Upper lobe of right lung (tissue), 1 donor: ENCODE data around the gene GPR176. TPM values are rescaled to one million over a fixed set of nuclear protein-coding genes. Genes with fewer than 3 reads are reported as not detected.

Source experiments
- ATAC-seq: fragments of 200-7000 bp; cut with Tn5 transposase; one replicate; pipeline ENCODE4 v1.9.1; 2020; ENCODE audit warnings: mild to moderate bottlenecking, moderate library complexity
- DNase-seq: peaks from one replicate; pipeline ENCODE4 v3.0.0-alpha.2; 2020
- H3K27ac ChIP-seq: fragments of 200-600 bp; one replicate; pipeline ENCODE4 v1.8.0; 2022
- H3K27me3 ChIP-seq: fragments of 200-600 bp; one replicate; pipeline ENCODE4 v1.8.0; 2022; ENCODE audit warnings: mild to moderate bottlenecking
- H3K36me3 ChIP-seq: fragments of 200-600 bp; one replicate; pipeline ENCODE4 v1.8.0; 2022
- H3K4me1 ChIP-seq: fragments of 200-600 bp; one replicate; pipeline ENCODE4 v1.8.0; 2022
- H3K4me3 ChIP-seq: fragments of 200-600 bp; one replicate; pipeline ENCODE4 v1.8.0; 2022; ENCODE audit warnings: mild to moderate bottlenecking
- H3K9me3 ChIP-seq: fragments of 200-600 bp; one replicate; pipeline ENCODE4 v1.8.0; 2022
- CTCF ChIP-seq: fragments of 200-600 bp; IDR thresholded peaks from one replicate; pipeline ENCODE4 v1.8.0; 2022; ENCODE audit warnings: antibody characterized with exemption
- intact Hi-C: fragments of 100-400 bp; cut with DNase I; formaldehyde crosslinking; loops from one replicate; pipeline ENCODE4 v1.11.0; 2022
- total RNA-seq: library from RNA; stranded (reverse); fragmentation: NEBNext Ultra II Directional; extraction: Animal tissue kit (Norgen Biotek cat#: 25700); gene quantifications from one replicate; pipeline ENCODE4 v1.2.1, GENCODE V29; 2021
- donor health status: DM: no; HTN: yes; CAD: no; lungs with severe emphysema.

Gene GPR176
- total RNA-seq, 1 donor from 2014 or later = 4.6 TPM

DNA sequence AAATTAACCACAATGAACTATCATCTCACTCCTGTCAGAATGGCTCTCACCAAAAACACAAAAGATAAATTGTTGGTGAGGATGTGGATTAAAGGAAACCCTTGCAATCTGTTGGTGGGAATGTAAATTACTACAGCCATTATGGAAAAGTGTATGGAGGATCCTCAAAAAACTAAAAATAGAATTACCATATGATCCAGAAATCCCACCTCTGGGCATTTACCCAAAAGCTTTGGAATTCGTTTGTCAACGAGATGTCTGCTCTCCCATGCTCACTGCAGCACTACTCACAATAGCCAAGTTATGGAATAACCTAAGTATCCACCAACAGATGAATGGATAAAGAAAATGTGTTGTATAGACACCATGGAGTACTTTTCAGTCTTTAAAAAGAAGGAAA lies 159.1 kb downstream of the GPR176 start:
- Histone ChIP-seq H3K27ac (no peak overlapping the region), H3K36me3 (no peaks in the 10 kb centered on the region), H3K4me3 (no peak overlapping the region), H3K9me3 (no peaks in the 10 kb centered on the region), H3K27me3 (no peaks in the 10 kb centered on the region), H3K4me1 (no peaks in the 10 kb centered on the region)
- no peak for DNase-seq
- no peak for TF ChIP-seq CTCF
- no peak for ATAC-seq
- intact Hi-C loops = no loop called here

DNA sequence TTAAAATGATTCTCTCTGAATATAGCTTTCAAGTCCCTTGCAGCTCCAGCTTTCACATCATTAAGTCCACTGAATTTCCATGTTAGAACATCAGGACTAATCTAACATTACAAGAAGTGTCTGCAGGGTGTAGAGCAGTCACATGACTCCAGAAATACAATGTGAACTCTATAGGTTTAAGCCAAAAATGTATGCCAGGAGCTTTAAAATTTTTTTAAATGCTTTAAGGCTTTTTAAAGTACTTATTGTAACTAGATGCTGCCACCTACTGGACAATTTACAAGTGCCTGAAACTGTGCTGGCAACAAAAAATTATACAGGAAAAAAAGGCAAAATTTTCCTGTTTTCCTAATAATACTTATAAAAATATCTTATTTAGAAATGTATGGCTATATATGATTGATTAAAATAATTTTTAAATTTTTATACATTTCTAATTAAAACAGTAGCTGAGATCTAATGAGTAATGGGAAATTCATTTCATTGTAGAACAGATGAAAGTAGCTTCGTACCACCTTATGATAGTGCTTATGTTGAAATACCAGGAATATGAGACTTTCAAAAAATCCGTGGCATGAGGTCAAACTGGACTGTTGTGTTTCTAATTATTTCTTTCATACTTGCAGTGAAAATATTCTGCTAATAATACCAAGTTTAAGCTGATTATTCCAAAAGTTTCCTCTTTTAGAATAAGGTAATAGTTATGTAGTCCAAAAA lies 163.1 kb downstream of the GPR176 start:
- ATAC-seq (peak; percentile 31), DNase-seq (no peak)
- intact Hi-C loops = loop anchor here (5.0 kb wide), 1 partner anchor 70 kb away; no protein-coding TSS in a partner anchor
- Histone ChIP-seq H3K9me3 (no peaks in the 10 kb centered on the region), H3K4me3 (no peak overlapping the region), H3K4me1 (no peaks in the 10 kb centered on the region), H3K36me3 (no peaks in the 10 kb centered on the region), H3K27me3 (no peaks in the 10 kb centered on the region), H3K27ac (no peak overlapping the region)
- peak; percentile 89 for TF ChIP-seq CTCF

GRCh38 chr15:39752991-39753390 lies 167.1 kb downstream of the GPR176 start:
- Histone ChIP-seq H3K4me3 (no peak overlapping the region), H3K9me3 (no peaks in the 10 kb centered on the region), H3K4me1 (no peaks in the 10 kb centered on the region), H3K36me3 (no peaks in the 10 kb centered on the region), H3K27me3 (no peaks in the 10 kb centered on the region), H3K27ac (no peak overlapping the region)
- ATAC-seq = no peak
- TF ChIP-seq CTCF = no peak
- DNase-seq = no peak
- intact Hi-C loops = no loop called here

- Histone ChIP-seq H3K4me1 (no peaks in the 10 kb centered on the region), H3K4me3 (no peak overlapping the region), H3K27ac (no peak overlapping the region), H3K27me3 (no peaks in the 10 kb centered on the region), H3K9me3 (no peaks in the 10 kb centered on the region), H3K36me3 (no peaks in the 10 kb centered on the region)
- TF ChIP-seq CTCF = no peak
- ATAC-seq (no peak), DNase-seq (no peak)
- intact Hi-C loops = no loop called here
Observed at GRCh38 chr15:39752246-39752645, 167.8 kb downstream of the GPR176 start.

Other genes with a start within 250 kb of the GPR176 start
- gene FSIP1, start 137.4 kb downstream of the GPR176 start, total RNA-seq = 0.96 TPM
- 34.7 TPM for gene EIF2AK4, start 13.8 kb upstream of the GPR176 start, total RNA-seq
- gene SRP14, start 118.9 kb upstream of the GPR176 start, total RNA-seq = 132 TPM
- gene BMF, start 188.6 kb upstream of the GPR176 start, total RNA-seq = 15.4 TPM
- gene BUB1B, start 240.8 kb upstream of the GPR176 start, total RNA-seq = 1.8 TPM